Amniotic epithelial cell (primary cell): ENCODE results near the gene HCN4.

Source experiments
- DNase-seq: peaks from one replicate; pipeline ENCODE4 v3.0.0-alpha.2; 2010; ENCODE audit warnings: low read depth

The HCN4 gene

GRCh38 chr15:73296609-73297353 lies 72.0 kb downstream of the HCN4 start:
- peak; percentile 58 for DNase-seq

- peak; percentile 93 for DNase-seq
Observed at GRCh38 chr15:73295630-73296286, 73.0 kb downstream of the HCN4 start.

GRCh38 chr15:73293773-73294172 lies 75.0 kb downstream of the HCN4 start:
- DNase-seq: no peak

GRCh38 chr15:73291441-73291840 lies 77.3 kb downstream of the HCN4 start:
- no peak for DNase-seq

GRCh38 chr15:73287019-73287418 lies 81.7 kb downstream of the HCN4 start:
- DNase-seq: no peak

GRCh38 chr15:73286311-73286710 lies 82.4 kb downstream of the HCN4 start:
- DNase-seq: peak; percentile 36

- peak; percentile 40 for DNase-seq
Observed at GRCh38 chr15:73284090-73284716, 84.6 kb downstream of the HCN4 start.

GRCh38 chr15:73283366-73283962 lies 85.3 kb downstream of the HCN4 start:
- no peak for DNase-seq

GRCh38 chr15:73282567-73283365 lies 86.0 kb downstream of the HCN4 start:
- DNase-seq: no peak

GRCh38 chr15:73275862-73276261 lies 92.9 kb downstream of the HCN4 start:
- DNase-seq: no peak

- peak; percentile 68 for DNase-seq
Observed at GRCh38 chr15:73273181-73274002, 95.4 kb downstream of the HCN4 start.

GRCh38 chr15:73270366-73271097 lies 98.2 kb downstream of the HCN4 start:
- no peak for DNase-seq
